Chondrocyte (in vitro differentiated cells): ENCODE measurements around the gene SPCS3. TPM values are rescaled to one million over a fixed set of nuclear protein-coding genes. Genes with fewer than 3 reads are reported as not detected.
A peak's percentile ranks its signal among the peaks of the same experiment; 100 is the strongest.

Source experiments
- DNase-seq: peaks from one replicate; pipeline ENCODE4 v3.0.0; 2021; ENCODE audit warnings: mixed read lengths, low spot score
- H3K27ac Mint-ChIP-seq: one replicate; pipeline ENCODE4 v1.8.0; 2021; ENCODE audit warnings: mild to moderate bottlenecking, moderate library complexity, mixed read lengths; ENCODE audit not compliant: unreplicated experiment
- H3K27me3 Mint-ChIP-seq: 2 replicates; pipeline ENCODE4 v1.8.0; 2021; ENCODE audit warnings: low read depth, mixed read lengths
- H3K36me3 Mint-ChIP-seq: 2 replicates; pipeline ENCODE4 v1.8.0; 2021; ENCODE audit warnings: low read depth, mixed read lengths
- H3K4me1 Mint-ChIP-seq: 2 replicates; pipeline ENCODE4 v1.8.0; 2021; ENCODE audit warnings: low read depth, mild to moderate bottlenecking, mixed read lengths
- H3K4me3 Mint-ChIP-seq: one replicate; pipeline ENCODE4 v1.8.0; 2021; ENCODE audit warnings: mild to moderate bottlenecking, moderate library complexity, mixed read lengths; ENCODE audit not compliant: unreplicated experiment
- H3K9me3 Mint-ChIP-seq: 2 replicates; pipeline ENCODE4 v1.8.0; 2021; ENCODE audit warnings: low read depth, mixed read lengths
- total RNA-seq: library from RNA; stranded (reverse); gene quantifications from 3 replicates; pipeline ENCODE4 v1.2.1, GENCODE V29; 2021
- TF ChIP-seq, protein P1 (sequence below): fragments of 200-600 bp; sonication (generic); IDR thresholded peaks from 2 replicates; pipeline ENCODE4 v1.5.0; 2021; ENCODE audit warnings: antibody characterized with exemption, mild to moderate bottlenecking, moderate library complexity

The SPCS3 gene
- total RNA-seq, 1 donor from 2014 or later = 122 TPM

DNA sequence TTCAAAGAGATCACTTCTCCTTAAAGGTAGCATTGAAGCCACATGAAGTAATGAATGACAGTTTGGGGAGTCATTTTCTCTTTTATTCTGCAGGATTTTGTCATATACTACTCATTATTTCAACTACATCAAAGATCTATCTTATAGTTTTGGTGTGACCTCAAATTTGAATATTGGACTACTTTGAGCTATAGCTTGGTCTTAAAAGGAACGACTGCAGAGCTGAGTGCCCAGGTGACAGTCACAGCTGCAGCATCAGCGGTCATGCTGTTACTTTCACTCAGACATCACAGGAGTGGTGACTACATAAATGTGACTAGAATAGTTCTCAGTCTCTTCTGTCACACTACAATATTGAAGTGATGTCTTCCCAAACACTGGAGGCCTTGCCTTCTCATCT, 10.7 kb upstream of the SPCS3 start:
- Mint-ChIP-seq H3K4me1 (no peaks in the 10 kb centered on the region), H3K9me3 (no peaks in the 10 kb centered on the region), H3K36me3 (no peaks in the 10 kb centered on the region), H3K27me3 (no peaks in the 10 kb centered on the region), H3K27ac (no peak overlapping the region), H3K4me3 (no peak overlapping the region)
- DNase-seq = no peak
- TF ChIP-seq, protein P1, sequence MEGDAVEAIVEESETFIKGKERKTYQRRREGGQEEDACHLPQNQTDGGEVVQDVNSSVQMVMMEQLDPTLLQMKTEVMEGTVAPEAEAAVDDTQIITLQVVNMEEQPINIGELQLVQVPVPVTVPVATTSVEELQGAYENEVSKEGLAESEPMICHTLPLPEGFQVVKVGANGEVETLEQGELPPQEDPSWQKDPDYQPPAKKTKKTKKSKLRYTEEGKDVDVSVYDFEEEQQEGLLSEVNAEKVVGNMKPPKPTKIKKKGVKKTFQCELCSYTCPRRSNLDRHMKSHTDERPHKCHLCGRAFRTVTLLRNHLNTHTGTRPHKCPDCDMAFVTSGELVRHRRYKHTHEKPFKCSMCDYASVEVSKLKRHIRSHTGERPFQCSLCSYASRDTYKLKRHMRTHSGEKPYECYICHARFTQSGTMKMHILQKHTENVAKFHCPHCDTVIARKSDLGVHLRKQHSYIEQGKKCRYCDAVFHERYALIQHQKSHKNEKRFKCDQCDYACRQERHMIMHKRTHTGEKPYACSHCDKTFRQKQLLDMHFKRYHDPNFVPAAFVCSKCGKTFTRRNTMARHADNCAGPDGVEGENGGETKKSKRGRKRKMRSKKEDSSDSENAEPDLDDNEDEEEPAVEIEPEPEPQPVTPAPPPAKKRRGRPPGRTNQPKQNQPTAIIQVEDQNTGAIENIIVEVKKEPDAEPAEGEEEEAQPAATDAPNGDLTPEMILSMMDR = no peak

DNA sequence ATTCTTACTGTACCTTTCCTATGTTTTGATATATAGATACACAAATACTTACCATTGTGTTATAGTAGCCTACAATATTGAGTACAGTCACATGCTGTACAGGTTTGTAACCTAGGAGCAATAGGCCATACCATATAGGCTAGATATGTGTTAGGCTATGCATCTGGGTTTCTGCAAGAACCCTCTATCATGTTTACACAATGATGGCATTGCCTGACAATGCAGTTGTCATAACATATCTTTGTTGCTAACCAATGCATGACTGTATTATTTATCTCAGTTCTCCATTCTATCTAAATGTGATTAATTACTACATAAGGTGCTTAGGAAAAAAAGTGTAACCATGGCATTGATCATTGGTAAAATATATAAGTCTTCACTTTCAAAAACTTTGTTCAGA, 10.0 kb upstream of the SPCS3 start:
- Mint-ChIP-seq H3K4me1 (no peaks in the 10 kb centered on the region), H3K36me3 (no peaks in the 10 kb centered on the region), H3K9me3 (no peaks in the 10 kb centered on the region), H3K27ac (no peak overlapping the region), H3K27me3 (no peaks in the 10 kb centered on the region), H3K4me3 (no peak overlapping the region)
- DNase-seq = no peak
- TF ChIP-seq, protein P1 = no peak

DNA sequence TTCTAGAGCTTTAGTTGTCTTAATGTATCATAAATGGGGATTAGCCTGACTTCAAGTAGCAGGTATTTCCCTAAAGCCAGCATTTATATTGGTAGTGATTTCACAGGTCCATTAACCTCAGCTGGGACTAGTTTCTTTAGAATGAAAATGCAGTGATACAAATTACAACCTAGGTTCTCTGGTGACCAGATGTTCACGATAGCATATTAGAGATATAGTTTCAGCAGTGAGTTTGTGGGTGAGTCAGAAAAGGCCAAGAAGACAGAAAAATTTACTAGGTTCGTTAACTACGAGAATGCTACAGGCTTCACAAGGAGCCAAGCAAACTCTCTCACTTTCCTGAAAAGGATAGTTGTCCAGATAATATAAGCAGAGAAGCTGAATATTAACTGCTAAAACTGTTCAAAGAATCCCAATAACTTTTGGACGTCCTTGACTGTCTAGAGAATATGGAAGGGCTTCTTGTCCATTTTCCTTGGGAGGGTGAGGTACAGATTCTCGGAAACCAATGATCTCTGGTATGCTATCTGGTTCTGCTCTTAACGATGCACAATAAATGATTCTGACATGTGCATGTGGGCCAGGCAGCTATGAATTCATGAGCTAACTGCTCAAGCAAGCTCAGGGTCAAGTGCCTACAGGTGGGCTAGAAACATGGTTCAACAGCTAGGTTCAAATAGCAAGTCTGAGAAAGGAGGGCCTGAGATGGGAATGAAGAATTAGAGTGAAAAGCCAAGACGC, 6.0 kb upstream of the SPCS3 start:
- TF ChIP-seq, protein P1 = no peak
- Mint-ChIP-seq H3K36me3 (no peaks in the 10 kb centered on the region), H3K9me3 (no peaks in the 10 kb centered on the region), H3K27me3 (no peaks in the 10 kb centered on the region), H3K27ac (no peak overlapping the region), H3K4me1 (no peaks in the 10 kb centered on the region), H3K4me3 (no peak overlapping the region)
- no peak for DNase-seq

DNA sequence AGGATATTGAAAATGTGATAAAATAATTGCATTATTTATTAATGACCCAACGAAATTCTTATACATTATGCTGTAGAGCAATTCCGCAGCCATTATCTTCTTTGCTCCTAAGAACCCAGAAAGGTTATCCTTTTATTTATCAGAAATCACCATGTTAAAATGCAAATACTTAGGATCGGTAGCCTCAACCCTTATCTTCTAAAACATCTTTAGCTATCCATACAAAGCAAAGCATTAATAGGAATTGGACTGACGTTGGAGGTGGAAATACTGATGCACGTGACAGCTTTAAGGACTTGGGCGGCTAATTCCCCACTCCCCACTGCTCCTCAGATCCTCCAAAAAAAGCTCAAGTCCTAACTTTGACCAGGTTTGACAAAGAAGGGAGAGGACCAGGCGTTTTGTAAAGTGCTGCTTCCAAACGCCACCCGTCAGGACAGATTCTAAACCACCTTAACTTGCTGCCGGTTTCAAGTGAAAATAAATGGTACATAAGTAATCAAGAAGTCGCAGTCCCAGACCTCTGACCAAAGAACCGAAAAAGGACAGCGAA, 539 bp upstream of the SPCS3 start:
- DNase-seq = no peak
- Mint-ChIP-seq H3K4me3 (peak overlapping the region; percentile 91), H3K9me3 (no peaks in the 10 kb centered on the region), H3K4me1 (peaks cover 33% of the 10 kb centered on the region), H3K36me3 (no peaks in the 10 kb centered on the region), H3K27me3 (no peaks in the 10 kb centered on the region), H3K27ac (peak overlapping the region; percentile 94)
- TF ChIP-seq, protein P1 = no peak

DNA sequence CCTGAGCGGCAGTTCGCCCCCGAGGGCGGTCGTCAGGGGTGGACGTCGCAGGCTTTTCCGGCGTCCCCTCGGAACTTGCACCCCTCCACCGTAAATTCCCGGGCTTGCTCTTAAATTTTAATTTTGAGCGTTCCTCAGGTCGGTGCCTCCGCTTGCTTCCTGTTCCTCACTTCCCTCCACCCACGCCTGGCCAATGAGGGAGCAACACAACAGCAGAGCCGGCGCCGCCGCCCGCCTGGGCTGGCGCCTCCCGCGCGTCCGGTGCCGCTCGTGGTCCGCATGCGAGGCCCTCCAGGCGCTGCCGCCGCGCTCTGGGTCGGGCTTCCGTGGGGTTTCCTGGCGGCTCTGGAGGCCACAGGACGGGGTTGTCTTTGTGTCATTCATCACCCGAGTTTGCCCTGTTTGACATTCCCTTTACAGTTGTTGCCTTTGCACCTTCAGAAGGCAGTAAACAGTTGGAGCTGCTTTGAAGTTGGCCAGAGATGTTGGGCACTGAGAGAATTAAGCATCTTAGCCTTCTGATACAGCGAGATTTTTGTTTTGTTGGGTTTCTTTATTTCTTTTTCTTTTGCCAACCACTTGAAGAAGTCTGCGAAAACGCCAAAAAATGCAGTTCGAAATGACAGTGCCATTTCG, 692 bp downstream of the SPCS3 start:
- Mint-ChIP-seq H3K27me3 (no peaks in the 10 kb centered on the region), H3K9me3 (no peaks in the 10 kb centered on the region), H3K36me3 (peaks cover 1% of the 10 kb centered on the region), H3K4me1 (peaks cover 37% of the 10 kb centered on the region), H3K27ac (peak overlapping the region; percentile 96), H3K4me3 (peak overlapping the region; percentile 91)
- DNase-seq = peak; percentile 94
- TF ChIP-seq, protein P1 = no peak
